NCI-H1436 treated with DMSO at 0.1 percent for 48 hours (cell line): ENCODE results near the gene CST5.
"Not testable (repeated sequence)": the region's sequence is repeated elsewhere in the genome, so short reads cannot be mapped to it uniquely, and the experiment has no call there.

Experiments used
- DNase-seq: peaks from one replicate; lab custom pipeline; 2025; lab: John Stamatoyannopoulos, UW

The CST5 gene

GRCh38 chr20:23889775-23890187 is 10.2 kb upstream of the CST5 start:
- no peak for DNase-seq

- no peak for DNase-seq
Measured at GRCh38 chr20:23887856-23888255, 8.3 kb upstream of the CST5 start.

- no peak for DNase-seq
Measured at GRCh38 chr20:23884771-23885162, 5.2 kb upstream of the CST5 start.

- no peak for DNase-seq
Measured at GRCh38 chr20:23884136-23884770, 4.7 kb upstream of the CST5 start.

- no peak for DNase-seq
Measured at GRCh38 chr20:23881371-23881770, 1.8 kb upstream of the CST5 start.

- no peak for DNase-seq
Measured at GRCh38 chr20:23880417-23880816, 869 bp upstream of the CST5 start.

- no peak for DNase-seq
Measured at GRCh38 chr20:23879811-23880374, 345 bp upstream of the CST5 start.

GRCh38 chr20:23878787-23879186 is 761 bp downstream of the CST5 start:
- DNase-seq, result no peak

GRCh38 chr20:23878016-23878542 is 1.5 kb downstream of the CST5 start:
- DNase-seq, result not testable (repeated sequence)

- no peak for DNase-seq
Measured at GRCh38 chr20:23877524-23877923, 2.0 kb downstream of the CST5 start.

GRCh38 chr20:23875606-23876237 is 3.8 kb downstream of the CST5 start:
- DNase-seq, result no peak

GRCh38 chr20:23874747-23875146 is 4.8 kb downstream of the CST5 start:
- no peak for DNase-seq

GRCh38 chr20:23873370-23874015 is 6.1 kb downstream of the CST5 start:
- no peak for DNase-seq

- no peak for DNase-seq
Measured at GRCh38 chr20:23872065-23872464, 7.5 kb downstream of the CST5 start.

- DNase-seq, result no peak
Measured at GRCh38 chr20:23870461-23870860, 9.1 kb downstream of the CST5 start.

- DNase-seq, result no peak
Measured at GRCh38 chr20:23869520-23869919, 10.0 kb downstream of the CST5 start.

- DNase-seq, result no peak
Measured at GRCh38 chr20:23868321-23868720, 11.2 kb downstream of the CST5 start.

GRCh38 chr20:23867152-23867776 is 12.3 kb downstream of the CST5 start:
- DNase-seq, result no peak

- not testable (repeated sequence) for DNase-seq
Measured at GRCh38 chr20:23860771-23861170, 18.8 kb downstream of the CST5 start.

GRCh38 chr20:23857962-23858595 is 21.5 kb downstream of the CST5 start:
- DNase-seq, result no peak

- DNase-seq, result no peak
Measured at GRCh38 chr20:23856736-23857135, 22.8 kb downstream of the CST5 start.

- no peak for DNase-seq
Measured at GRCh38 chr20:23856226-23856625, 23.3 kb downstream of the CST5 start.
